ENCODE measurements around the gene AURKAIP1.

AURKAIP1 gene

GRCh38 chr1:1345860-1346500 is 29.0 kb downstream of the AURKAIP1 start:
- no peak for DNase-seq

GRCh38 chr1:1345384-1345783 is 29.6 kb downstream of the AURKAIP1 start:
- DNase-seq = no peak

- peak; percentile 72 to 82 (median 76) for DNase-seq
These were observed 30.2 kb downstream of the AURKAIP1 start for GRCh38 chr1:1344655-1345361.

GRCh38 chr1:1343811-1344421 is 31.1 kb downstream of the AURKAIP1 start:
- DNase-seq = no peak

- DNase-seq = no peak
These were observed 32.4 kb downstream of the AURKAIP1 start for GRCh38 chr1:1342584-1343115.

- DNase-seq = no peak
These were observed 32.9 kb downstream of the AURKAIP1 start for GRCh38 chr1:1342061-1342562.

GRCh38 chr1:1341549-1342021 is 33.4 kb downstream of the AURKAIP1 start:
- DNase-seq = no peak

- no peak for DNase-seq
These were observed 34.0 kb downstream of the AURKAIP1 start for GRCh38 chr1:1340791-1341548.

- no peak for DNase-seq
These were observed 34.8 kb downstream of the AURKAIP1 start for GRCh38 chr1:1340185-1340584.

GRCh38 chr1:1338278-1338677 is 36.7 kb downstream of the AURKAIP1 start:
- no peak for DNase-seq

- DNase-seq = peak in 1 of 3 donors; percentile 32
These were observed 37.2 kb downstream of the AURKAIP1 start for GRCh38 chr1:1337793-1338147.

GRCh38 chr1:1336931-1337792 is 37.8 kb downstream of the AURKAIP1 start:
- DNase-seq = no peak

- DNase-seq = no peak
These were observed 38.6 kb downstream of the AURKAIP1 start for GRCh38 chr1:1336446-1336845.

GRCh38 chr1:1335792-1336248 is 39.2 kb downstream of the AURKAIP1 start:
- DNase-seq = no peak

GRCh38 chr1:1335283-1335682 is 39.7 kb downstream of the AURKAIP1 start:
- DNase-seq = no peak

GRCh38 chr1:1334835-1335234 is 40.2 kb downstream of the AURKAIP1 start:
- no peak for DNase-seq

GRCh38 chr1:1333551-1334241 is 41.3 kb downstream of the AURKAIP1 start:
- no peak for DNase-seq

- DNase-seq = no peak
These were observed 42.1 kb downstream of the AURKAIP1 start for GRCh38 chr1:1332774-1333480.

GRCh38 chr1:1332031-1332755 is 42.8 kb downstream of the AURKAIP1 start:
- no peak for DNase-seq

Measured in suppressor macrophage treated with lipopolysaccharide for 1 hour (primary cell).